Measurements from ENCODE around the gene UGT1A10.

DNA sequence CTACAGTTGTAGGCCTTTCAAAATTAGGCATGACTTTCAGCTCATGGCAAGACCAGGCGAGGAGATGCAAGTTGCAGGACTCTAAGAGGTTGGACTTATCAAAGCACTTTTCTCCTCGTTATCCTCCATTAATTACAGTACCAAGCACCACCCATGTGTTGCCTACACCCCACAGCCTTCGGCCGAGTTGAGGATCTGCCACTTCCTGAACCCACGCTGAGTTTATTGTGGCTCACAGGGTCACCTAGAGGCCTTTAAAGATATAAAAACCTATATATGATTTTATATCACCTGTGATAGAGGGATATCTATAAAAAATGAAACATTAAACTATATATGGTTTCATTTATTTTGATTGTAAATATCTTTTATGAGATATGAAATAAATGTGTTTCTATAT lies 2.6 kb downstream of the UGT1A10 start:
- TF ChIP-seq, protein P1, sequence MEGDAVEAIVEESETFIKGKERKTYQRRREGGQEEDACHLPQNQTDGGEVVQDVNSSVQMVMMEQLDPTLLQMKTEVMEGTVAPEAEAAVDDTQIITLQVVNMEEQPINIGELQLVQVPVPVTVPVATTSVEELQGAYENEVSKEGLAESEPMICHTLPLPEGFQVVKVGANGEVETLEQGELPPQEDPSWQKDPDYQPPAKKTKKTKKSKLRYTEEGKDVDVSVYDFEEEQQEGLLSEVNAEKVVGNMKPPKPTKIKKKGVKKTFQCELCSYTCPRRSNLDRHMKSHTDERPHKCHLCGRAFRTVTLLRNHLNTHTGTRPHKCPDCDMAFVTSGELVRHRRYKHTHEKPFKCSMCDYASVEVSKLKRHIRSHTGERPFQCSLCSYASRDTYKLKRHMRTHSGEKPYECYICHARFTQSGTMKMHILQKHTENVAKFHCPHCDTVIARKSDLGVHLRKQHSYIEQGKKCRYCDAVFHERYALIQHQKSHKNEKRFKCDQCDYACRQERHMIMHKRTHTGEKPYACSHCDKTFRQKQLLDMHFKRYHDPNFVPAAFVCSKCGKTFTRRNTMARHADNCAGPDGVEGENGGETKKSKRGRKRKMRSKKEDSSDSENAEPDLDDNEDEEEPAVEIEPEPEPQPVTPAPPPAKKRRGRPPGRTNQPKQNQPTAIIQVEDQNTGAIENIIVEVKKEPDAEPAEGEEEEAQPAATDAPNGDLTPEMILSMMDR (IDR thresholded peaks at IDR 0.05) = no peak
- no peak for TF ChIP-seq POLR2A (IDR thresholded peaks at IDR 0.05)
